ENCODE results near the gene DCXR.

Gene DCXR

GRCh38 chr17:82022981-82023446 lies 14.5 kb downstream of the DCXR start, which contains the start of gene LRRC45:
Gene LRRC45 (plus strand): TSS chr17:82023305. CDS start chr17:82023644, 339 bp downstream.
- DNase-seq (ENCODE audit: insufficient read length) (peak; percentile 100), FAIRE-seq (peak; percentile 100)
- TF ChIP-seq POLR2AphosphoS5 (IDR thresholded peaks at IDR 0.05; ENCODE audit: low read depth, low read length), result no peak
- no peak for TF ChIP-seq POLR2A (IDR thresholded peaks at IDR 0.05; ENCODE audit: low read depth, low read length)
- no peak for TF ChIP-seq TAF1 (IDR thresholded peaks at IDR 0.05; ENCODE audit: borderline replicate concordance, low read depth, low read length)

DNA sequence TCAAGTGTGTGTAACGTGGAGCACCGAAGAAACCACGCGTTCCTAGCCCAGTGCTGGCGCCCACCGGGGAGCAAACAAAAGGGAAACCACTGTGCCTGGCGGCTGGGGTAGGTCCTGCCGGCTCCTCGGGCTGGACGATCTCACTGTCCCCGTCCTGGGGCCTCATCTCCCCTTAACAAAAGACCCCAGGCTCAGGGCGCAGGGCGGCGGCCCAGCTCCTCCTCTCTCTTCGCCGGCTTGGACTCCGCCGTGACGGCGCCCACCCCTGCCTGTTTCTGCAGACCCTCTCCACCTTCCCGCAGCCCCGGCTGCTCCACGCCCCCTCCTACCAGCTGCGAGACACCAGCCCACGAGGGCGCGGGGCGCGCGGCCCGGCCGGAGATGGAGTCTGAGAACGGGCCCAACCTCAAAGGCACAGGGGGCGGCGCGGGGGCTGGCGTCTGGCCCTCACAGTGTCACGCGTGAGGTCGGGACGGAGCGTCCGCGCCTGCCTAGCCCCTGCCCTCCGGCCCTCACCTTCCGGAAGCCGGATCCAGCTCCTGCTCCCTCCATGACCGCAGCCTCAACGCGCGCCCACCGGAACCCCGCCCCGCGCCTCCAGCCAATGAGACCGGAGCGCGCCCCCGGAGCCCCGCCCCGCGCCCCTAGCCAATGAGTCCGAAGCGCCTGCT lies 15.1 kb downstream of the DCXR start, which contains the start of gene CENPX:
Gene CENPX, minus strand, starts transcription at position 569 of the 671 bp plus-strand sequence. Its CDS starts 17 bp downstream, at position 552.
- TF ChIP-seq TAF1 (IDR thresholded peaks at IDR 0.05; ENCODE audit: borderline replicate concordance, low read depth, low read length) (peak; percentile 49; the same call in 1 of the 2 replicates), POLR2A (IDR thresholded peaks at IDR 0.05; ENCODE audit: low read depth, low read length) (peak; percentile 74; the same call in 1 of the 2 replicates), POLR2AphosphoS5 (IDR thresholded peaks at IDR 0.05; ENCODE audit: low read depth, low read length) (peak; percentile 38; the same call in 1 of the 2 replicates)
- no peak for FAIRE-seq

DNA sequence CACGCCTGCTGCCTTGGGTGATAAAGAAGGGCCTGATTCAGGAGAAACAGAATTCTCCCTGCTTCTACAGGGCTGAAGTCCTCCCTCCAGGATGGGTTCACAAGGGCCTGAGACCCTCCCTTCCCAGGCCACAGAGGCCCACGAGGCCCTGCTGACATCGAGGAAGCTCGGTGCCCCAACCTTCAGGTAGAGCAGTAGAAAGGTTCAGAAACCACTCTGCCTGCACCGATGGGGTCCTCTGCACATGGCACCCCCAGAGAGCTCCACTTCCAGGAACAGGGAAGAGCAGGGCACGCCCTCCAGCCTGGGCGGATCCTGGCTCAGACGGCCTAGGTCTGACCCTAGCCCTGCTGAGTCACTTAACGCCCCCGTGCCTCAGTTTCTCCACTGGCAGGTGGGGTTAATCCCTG lies 15.6 kb downstream of the DCXR start:
- no peak for FAIRE-seq
- DNase-seq (ENCODE audit: insufficient read length), result no peak

More for the DNA sequence above, 15.1 kb downstream of the DCXR start, which contains the start of gene CENPX:
- DNase-seq (ENCODE audit: insufficient read length), result no peak

DNA sequence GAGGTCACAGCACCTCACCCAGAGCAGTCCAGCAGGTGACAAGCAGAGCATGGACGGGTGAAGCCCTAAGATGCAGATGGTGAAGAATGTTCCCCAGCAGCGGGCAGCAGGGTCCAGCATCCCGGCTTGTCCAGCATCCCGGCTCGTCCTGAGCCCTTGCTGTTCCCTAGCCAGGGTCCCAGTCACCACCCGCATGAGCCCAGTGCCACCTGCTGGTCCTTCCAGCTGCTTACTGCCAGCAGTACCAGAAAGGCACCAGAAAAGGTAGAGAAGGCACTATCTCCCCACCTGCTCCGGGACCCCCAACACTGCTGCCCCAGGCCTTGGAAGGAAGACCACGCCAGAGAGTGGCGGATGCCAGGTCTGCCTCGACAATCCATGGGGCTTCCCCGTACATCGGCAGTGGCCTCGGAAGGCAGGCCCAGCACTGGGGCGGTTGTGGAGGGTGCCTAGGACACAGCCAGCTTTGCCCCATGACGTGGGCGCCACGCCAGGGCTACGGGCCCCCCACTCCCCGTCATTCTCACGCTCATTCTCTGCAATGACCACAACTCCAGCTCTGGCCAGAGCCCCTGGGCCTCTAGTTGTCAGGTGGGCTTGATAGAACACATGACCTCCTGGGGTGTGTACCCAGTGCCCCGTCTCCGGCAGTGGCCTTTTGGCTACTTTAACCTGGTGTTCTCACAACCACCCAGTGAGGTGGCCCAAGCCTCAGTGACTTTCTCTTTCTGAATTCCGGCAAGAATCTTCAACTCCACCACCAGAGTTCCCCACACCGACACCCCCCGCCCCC lies 16.2 kb downstream of the DCXR start:
- DNase-seq (ENCODE audit: insufficient read length) (no peak), FAIRE-seq (peak; percentile 90)

More for the DNA sequence above, 15.6 kb downstream of the DCXR start:
- TF ChIP-seq POLR2A (IDR thresholded peaks at IDR 0.05; ENCODE audit: low read depth, low read length), result no peak
- TF ChIP-seq TAF1 (IDR thresholded peaks at IDR 0.05; ENCODE audit: borderline replicate concordance, low read depth, low read length), result no peak
- TF ChIP-seq POLR2AphosphoS5 (IDR thresholded peaks at IDR 0.05; ENCODE audit: low read depth, low read length), result no peak

GRCh38 chr17:82020572-82021106 lies 16.9 kb downstream of the DCXR start:
- TF ChIP-seq TAF1 (IDR thresholded peaks at IDR 0.05; ENCODE audit: borderline replicate concordance, low read depth, low read length) (no peak), POLR2A (IDR thresholded peaks at IDR 0.05; ENCODE audit: low read depth, low read length) (no peak), POLR2AphosphoS5 (IDR thresholded peaks at IDR 0.05; ENCODE audit: low read depth, low read length) (no peak)
- FAIRE-seq, result no peak
- no peak for DNase-seq (ENCODE audit: insufficient read length)

More for the DNA sequence above, 16.2 kb downstream of the DCXR start:
- no peak for TF ChIP-seq TAF1 (IDR thresholded peaks at IDR 0.05; ENCODE audit: borderline replicate concordance, low read depth, low read length)
- TF ChIP-seq POLR2A (IDR thresholded peaks at IDR 0.05; ENCODE audit: low read depth, low read length), result no peak
- no peak for TF ChIP-seq POLR2AphosphoS5 (IDR thresholded peaks at IDR 0.05; ENCODE audit: low read depth, low read length)

DNA sequence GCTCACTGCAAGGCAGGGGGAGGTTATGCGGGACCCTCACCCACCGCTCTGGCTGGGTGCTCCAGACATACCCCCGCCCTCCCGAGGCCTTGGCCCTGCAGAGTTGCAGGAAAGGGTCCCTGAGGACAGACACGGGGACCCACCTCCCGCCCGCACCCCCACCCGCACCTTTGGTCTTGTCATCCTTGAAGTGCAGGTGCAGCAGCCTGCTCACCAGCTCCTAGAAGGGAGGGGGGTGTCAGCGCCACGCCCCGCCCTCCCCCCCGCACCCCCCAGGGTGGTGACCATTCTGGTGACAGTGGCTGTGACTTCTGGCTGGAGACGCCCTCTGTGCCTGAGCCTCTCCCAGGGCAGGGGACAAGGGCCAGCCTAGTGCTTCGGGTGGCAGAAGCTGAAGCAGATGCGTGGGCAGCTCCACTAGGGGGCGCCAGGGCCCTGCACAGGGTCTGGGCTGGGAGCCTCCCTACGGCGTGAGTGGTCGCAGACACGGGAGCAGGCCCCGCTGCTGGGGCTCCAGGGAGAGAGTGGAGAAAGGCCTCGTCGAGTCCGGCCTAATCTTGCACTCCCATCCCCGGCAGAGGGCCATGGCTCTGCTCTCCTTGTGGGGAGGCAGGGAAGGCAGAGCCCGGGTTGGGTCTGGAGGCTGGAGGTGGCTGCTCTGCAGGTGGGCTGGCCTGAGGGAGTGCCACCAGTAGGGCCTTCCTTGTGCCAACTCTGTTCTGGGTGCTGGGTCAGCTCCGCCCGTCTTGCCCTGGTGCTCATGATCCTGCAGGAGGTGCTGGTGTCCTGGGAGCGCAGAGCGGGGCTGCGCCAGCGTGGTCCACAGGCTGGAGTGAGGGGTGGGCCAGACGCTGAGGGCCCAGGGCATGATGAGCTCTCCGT lies 17.6 kb downstream of the DCXR start:
- FAIRE-seq (peak; percentile 94), DNase-seq (ENCODE audit: insufficient read length) (peak; percentile 82)
- TF ChIP-seq TAF1 (IDR thresholded peaks at IDR 0.05; ENCODE audit: borderline replicate concordance, low read depth, low read length) (no peak), POLR2AphosphoS5 (IDR thresholded peaks at IDR 0.05; ENCODE audit: low read depth, low read length) (no peak), POLR2A (IDR thresholded peaks at IDR 0.05; ENCODE audit: low read depth, low read length) (no peak)

DNA sequence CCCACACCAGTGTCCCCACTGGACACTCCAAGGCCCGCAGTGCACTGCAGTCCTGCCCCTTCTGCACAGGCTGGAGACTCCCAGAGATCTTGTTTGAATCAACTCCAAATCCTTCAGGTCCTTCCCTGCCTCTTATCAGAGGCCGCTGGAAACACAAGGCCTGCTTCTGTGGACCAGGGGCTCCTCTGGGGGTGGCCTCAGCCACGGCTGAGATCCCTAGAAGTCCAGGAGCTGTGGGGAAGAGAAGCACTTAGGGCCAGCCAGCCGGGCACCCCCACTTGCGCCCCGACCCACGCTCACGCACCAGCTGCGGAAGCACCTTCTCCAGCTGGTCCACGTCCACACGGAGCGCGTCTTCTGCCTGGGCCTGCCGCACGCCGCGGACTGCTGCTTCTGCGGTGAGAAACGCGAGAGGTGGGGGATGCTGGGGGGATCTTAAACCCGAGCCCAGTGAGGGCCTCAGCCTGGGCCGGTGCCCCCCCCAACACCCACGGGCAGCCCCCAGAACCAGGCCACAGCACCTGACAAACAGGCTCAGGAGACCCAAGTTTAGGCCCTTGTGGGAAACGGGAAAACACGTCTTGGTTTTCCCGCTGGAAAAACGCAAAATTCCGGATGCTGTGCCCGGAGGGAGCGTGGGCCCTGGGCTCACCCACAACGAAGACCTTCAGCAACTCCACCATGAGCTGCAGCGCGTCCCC lies 18.4 kb downstream of the DCXR start:
- no peak for TF ChIP-seq POLR2AphosphoS5 (IDR thresholded peaks at IDR 0.05; ENCODE audit: low read depth, low read length)
- no peak for TF ChIP-seq POLR2A (IDR thresholded peaks at IDR 0.05; ENCODE audit: low read depth, low read length)
- no peak for TF ChIP-seq TAF1 (IDR thresholded peaks at IDR 0.05; ENCODE audit: borderline replicate concordance, low read depth, low read length)
- no peak for FAIRE-seq

GRCh38 chr17:82018152-82018988 lies 19.1 kb downstream of the DCXR start:
- FAIRE-seq (no peak), DNase-seq (ENCODE audit: insufficient read length) (no peak)
- no peak for TF ChIP-seq TAF1 (IDR thresholded peaks at IDR 0.05; ENCODE audit: borderline replicate concordance, low read depth, low read length)
- TF ChIP-seq POLR2A (IDR thresholded peaks at IDR 0.05; ENCODE audit: low read depth, low read length), result no peak
- no peak for TF ChIP-seq POLR2AphosphoS5 (IDR thresholded peaks at IDR 0.05; ENCODE audit: low read depth, low read length)

More for the DNA sequence above, 18.4 kb downstream of the DCXR start:
- no peak for DNase-seq (ENCODE audit: insufficient read length)

DNA sequence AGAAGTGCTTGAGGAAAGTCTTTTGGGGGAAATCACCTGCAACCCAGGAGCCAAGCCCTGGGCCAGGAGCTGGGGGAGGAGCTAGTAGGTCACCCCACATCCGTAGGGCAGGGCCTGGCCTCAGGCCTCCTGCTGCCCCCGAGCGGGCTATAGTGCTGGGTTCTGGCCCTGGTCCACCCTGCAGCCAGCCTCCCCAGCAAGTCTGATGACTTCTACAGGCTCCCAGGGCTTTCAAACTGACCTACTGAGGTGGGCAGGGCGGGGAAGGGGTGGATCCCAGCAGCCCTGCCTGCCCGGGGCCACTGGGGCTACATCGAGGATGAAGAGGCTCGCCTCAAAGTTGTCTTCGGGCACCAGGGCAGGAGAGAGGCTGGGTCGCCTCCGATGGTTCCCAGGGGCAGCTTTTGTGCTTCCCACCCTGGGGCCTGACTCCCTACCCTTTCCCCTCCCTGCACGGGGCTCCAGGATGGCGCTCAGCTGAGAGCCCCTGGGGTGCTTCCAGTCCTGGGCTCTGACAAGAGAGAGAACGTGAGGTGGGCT lies 19.8 kb downstream of the DCXR start:
- DNase-seq (ENCODE audit: insufficient read length) (no peak), FAIRE-seq (no peak)
- TF ChIP-seq POLR2A (IDR thresholded peaks at IDR 0.05; ENCODE audit: low read depth, low read length) (no peak), TAF1 (IDR thresholded peaks at IDR 0.05; ENCODE audit: borderline replicate concordance, low read depth, low read length) (no peak), POLR2AphosphoS5 (IDR thresholded peaks at IDR 0.05; ENCODE audit: low read depth, low read length) (no peak; the same call in 1 of the 2 replicates)
